ENCODE measurements around the gene HDAC7.

HDAC7 gene

DNA sequence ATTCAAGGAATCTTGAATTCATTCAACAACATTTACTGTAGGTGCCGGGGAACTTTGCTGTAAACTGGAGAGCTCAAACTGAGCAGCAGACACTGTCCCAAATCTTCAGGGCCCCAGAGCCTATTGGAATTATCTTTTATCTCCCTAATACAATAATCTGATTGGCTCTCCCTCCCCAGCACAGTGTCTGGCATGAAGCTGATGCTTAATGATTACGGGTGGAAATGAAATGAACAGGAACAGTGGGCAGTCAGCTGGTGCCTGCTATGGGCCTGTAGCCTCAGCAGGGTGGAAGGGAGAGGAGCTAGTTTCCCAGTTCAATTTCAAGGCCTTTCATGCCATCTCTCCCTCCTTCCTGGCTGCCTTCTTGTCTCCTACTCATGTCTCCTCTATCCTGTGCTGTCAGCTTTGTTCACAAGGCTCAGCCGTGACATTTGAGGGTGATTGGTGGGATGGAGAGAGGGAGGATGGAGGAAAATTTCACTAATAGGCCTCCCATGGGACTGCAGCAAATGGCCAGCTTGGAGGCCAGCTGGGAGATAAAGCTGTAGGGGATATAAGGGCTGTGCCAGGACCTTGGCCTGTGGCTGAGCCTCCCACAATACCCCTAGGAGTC, 56.7 kb downstream of the HDAC7 start:
- Histone ChIP-seq H3K4me2 (ENCODE audit: low read length) (peak overlapping the region; percentile 50), H3K9ac (no peak overlapping the region)
- TF ChIP-seq, protein P1, sequence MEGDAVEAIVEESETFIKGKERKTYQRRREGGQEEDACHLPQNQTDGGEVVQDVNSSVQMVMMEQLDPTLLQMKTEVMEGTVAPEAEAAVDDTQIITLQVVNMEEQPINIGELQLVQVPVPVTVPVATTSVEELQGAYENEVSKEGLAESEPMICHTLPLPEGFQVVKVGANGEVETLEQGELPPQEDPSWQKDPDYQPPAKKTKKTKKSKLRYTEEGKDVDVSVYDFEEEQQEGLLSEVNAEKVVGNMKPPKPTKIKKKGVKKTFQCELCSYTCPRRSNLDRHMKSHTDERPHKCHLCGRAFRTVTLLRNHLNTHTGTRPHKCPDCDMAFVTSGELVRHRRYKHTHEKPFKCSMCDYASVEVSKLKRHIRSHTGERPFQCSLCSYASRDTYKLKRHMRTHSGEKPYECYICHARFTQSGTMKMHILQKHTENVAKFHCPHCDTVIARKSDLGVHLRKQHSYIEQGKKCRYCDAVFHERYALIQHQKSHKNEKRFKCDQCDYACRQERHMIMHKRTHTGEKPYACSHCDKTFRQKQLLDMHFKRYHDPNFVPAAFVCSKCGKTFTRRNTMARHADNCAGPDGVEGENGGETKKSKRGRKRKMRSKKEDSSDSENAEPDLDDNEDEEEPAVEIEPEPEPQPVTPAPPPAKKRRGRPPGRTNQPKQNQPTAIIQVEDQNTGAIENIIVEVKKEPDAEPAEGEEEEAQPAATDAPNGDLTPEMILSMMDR (IDR thresholded peaks at IDR 0.05): no peak

DNA sequence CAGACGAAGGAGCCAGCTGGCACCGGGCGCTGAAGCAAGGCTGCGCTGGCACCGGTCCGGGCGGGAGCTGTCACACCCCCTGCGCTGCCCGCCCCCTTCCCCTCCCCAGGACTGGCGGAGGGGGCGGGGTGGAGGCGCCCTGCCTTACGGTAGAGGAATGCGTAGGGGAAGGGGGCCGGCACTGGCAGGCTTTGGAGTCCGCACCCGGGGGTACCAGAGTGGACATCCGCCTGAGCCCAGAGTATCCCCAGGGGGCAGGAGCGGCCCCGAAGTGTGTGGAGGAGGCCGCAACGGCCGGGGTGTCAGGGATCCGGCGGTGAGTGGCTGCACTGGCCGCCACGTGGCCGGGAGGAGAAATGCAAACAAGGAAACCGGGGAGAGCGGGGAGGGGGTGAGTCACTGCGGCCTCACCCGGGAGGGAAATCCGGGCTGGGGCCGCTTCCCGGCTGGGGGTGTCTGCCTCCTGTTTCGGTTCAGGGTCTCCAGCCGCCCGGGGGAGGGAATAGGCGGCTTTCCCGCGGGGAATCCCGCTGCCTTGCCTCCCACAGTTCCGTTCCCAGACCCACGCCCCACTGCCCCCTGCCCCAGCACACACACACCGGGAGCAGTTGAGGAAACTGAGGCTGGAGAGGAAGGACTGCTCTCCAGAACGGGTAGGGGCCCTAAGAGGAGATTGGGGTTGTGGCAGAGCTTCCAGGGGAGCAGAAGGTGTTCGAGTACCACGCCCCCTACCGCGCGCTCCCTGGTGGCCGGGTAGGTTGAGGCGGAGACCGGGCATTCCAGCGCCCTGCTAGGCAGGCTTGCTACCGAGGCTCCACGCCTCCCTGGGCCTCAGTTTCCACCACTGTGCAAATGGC, 60.6 kb downstream of the HDAC7 start, which contains the start of gene RAPGEF3:
TSS of gene RAPGEF3 (minus strand) at position 47 of the 857 bp plus-strand sequence. CDS start 324 bp downstream, outside the sequence.
- Histone ChIP-seq H3K9ac (peak within 1 kb of the TSS; percentile 78), H3K4me1 (peaks cover 68% of the 10 kb centered on the region), H3K36me3 (ENCODE audit: control insufficient read depth, insufficient read depth, low read length) (no peaks in the 10 kb centered on the region), H3K4me2 (ENCODE audit: low read length) (peak within 1 kb of the TSS; percentile 87), H2AFZ (peak within 1 kb of the TSS; percentile 91), H3K4me3 (ENCODE audit: low read depth, low read length) (peak within 1 kb of the TSS; percentile 68), H3K9me3 (ENCODE audit: control insufficient read depth, low read length) (no peaks in the 10 kb centered on the region), H3K27ac (peak within 1 kb of the TSS; percentile 94), H3K79me2 (peaks cover 28% of the 10 kb centered on the region), H3K27me3 (ENCODE audit: control insufficient read depth, insufficient read depth, low read length) (no peaks in the 10 kb centered on the region)
- TF ChIP-seq, protein P1 (IDR thresholded peaks at IDR 0.05): peak; percentile 62

More for the DNA sequence above, 56.7 kb downstream of the HDAC7 start:
- H3K36me3 ChIP-seq (ENCODE audit: control insufficient read depth, insufficient read depth, low read length): no peaks in the 10 kb centered on the region
- H3K79me2 ChIP-seq: peaks cover 6% of the 10 kb centered on the region
- no peaks in the 10 kb centered on the region for H3K27me3 ChIP-seq (ENCODE audit: control insufficient read depth, insufficient read depth, low read length)
- peak overlapping the region; percentile 86 for H3K27ac ChIP-seq
- peak overlapping the region; percentile 6 for H2AFZ ChIP-seq
- no peaks in the 10 kb centered on the region for H3K9me3 ChIP-seq (ENCODE audit: control insufficient read depth, low read length)
- H3K4me1 ChIP-seq: peaks cover 40% of the 10 kb centered on the region
- H3K4me3 ChIP-seq (ENCODE audit: low read depth, low read length): no peak overlapping the region

DNA sequence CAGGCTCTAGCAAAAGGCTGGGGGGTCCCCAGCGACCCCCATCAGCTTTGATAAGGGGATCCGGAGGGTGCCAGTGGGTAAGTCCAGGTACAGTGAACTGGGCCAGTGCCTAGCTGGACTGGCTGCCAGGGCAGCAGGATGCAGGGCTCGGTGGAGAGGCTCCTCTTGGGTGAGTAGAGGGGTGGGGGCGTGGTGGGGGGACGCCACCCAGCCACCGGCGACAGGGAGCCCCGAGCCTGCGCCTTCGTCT, 61.2 kb downstream of the HDAC7 start:
- H3K27ac ChIP-seq: peak overlapping the region; percentile 94

DNA sequence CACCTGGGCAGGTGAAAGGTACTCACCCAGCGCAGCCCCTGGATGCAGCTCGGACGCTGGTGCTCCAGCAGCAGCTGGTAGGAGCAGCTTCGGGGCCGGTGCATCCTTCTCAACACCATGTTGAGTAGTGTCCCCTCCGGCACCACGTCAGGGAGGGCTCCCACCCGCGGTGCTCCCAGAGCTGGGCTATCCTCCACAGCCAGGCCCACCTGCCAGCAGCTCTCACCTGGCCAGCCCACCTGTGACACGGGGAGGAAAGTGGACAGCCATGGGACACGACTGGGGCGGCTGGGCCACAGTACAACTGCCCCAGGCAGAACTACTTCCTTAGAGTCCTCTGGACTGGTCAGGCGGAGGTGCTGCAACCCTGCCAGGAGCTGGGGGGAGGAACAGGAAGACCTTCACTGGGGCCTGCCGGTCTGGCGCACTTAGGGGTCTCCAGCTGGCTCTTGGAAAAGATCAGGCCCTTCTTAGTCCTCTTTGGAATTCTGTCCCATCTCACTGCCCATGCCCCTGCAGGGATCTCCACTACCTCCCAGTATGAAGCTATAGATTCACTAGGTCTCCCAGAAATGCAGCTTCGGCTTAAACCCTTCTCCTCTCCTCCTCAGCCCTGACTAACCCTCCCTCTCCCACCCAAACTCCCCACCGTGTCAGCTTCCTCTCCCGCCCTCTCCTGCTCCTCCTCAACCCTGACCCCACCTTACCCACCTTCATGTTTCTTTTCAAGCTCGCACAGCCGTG, 61.7 kb downstream of the HDAC7 start:
- H3K4me1 ChIP-seq: peaks cover 66% of the 10 kb centered on the region
- H3K36me3 ChIP-seq (ENCODE audit: control insufficient read depth, insufficient read depth, low read length): no peaks in the 10 kb centered on the region
- peak overlapping the region; percentile 78 for H3K9ac ChIP-seq
- peak overlapping the region; percentile 94 for H3K27ac ChIP-seq
- no peaks in the 10 kb centered on the region for H3K9me3 ChIP-seq (ENCODE audit: control insufficient read depth, low read length)
- TF ChIP-seq, protein P1 (IDR thresholded peaks at IDR 0.05): no peak
- H3K27me3 ChIP-seq (ENCODE audit: control insufficient read depth, insufficient read depth, low read length): no peaks in the 10 kb centered on the region
- H2AFZ ChIP-seq: peak overlapping the region; percentile 91
- H3K4me3 ChIP-seq (ENCODE audit: low read depth, low read length): peak overlapping the region; percentile 68
- peak overlapping the region; percentile 87 for H3K4me2 ChIP-seq (ENCODE audit: low read length)
- H3K79me2 ChIP-seq: peaks cover 32% of the 10 kb centered on the region

More for the DNA sequence above, 61.2 kb downstream of the HDAC7 start:
- Histone ChIP-seq H3K9ac (peak overlapping the region; percentile 78), H3K4me1 (peaks cover 68% of the 10 kb centered on the region), H3K36me3 (ENCODE audit: control insufficient read depth, insufficient read depth, low read length) (no peaks in the 10 kb centered on the region), H3K9me3 (ENCODE audit: control insufficient read depth, low read length) (no peaks in the 10 kb centered on the region), H3K4me3 (ENCODE audit: low read depth, low read length) (peak overlapping the region; percentile 68), H3K4me2 (ENCODE audit: low read length) (peak overlapping the region; percentile 87), H3K27me3 (ENCODE audit: control insufficient read depth, insufficient read depth, low read length) (no peaks in the 10 kb centered on the region), H3K79me2 (peaks cover 32% of the 10 kb centered on the region), H2AFZ (peak overlapping the region; percentile 91)
- TF ChIP-seq, protein P1 (IDR thresholded peaks at IDR 0.05): no peak

Data from parathyroid adenoma (tissue), 2 donors.